ENCODE data around the gene COL20A1.

Gene COL20A1

GRCh38 chr20:63320041-63320511 is 27.1 kb downstream of the COL20A1 start:
- Histone ChIP-seq H3K27ac (ENCODE audit: extremely low read depth, low read depth, low read length) (no peak overlapping the region), H3K36me3 (ENCODE audit: control insufficient read depth in 2 of 2, insufficient read depth in 1 of 2, low read length in 2 of 2) (no peaks in the 10 kb centered on the region), H3K4me3 (ENCODE audit: low read depth, low read length) (no peak overlapping the region), H3K9me3 (ENCODE audit: control insufficient read depth, insufficient read depth, low read depth, low read length) (no peaks in the 10 kb centered on the region), H3K4me1 (ENCODE audit: control insufficient read depth, insufficient read depth, low read length) (no peaks in the 10 kb centered on the region)
- CTCF ChIA-PET, result interaction anchor here (0.7 kb wide), 1 partner anchor 85 kb away, joined by 3 read pairs; no protein-coding TSS in a partner anchor
- POLR2A ChIA-PET, result no interaction called here
- TF ChIP-seq ZNF670 (tag by site-specific recombination; IDR thresholded peaks at IDR 0.05; ENCODE audit: low read depth) (no peak), ZNF830 (tag by site-specific recombination; IDR thresholded peaks at IDR 0.05; ENCODE audit: low read depth) (no peak), ZNF76 (tag by site-specific recombination; IDR thresholded peaks at IDR 0.05; ENCODE audit: borderline replicate concordance, low read depth) (no peak), ZNF366 (tag by site-specific recombination; conservative IDR thresholded peaks at IDR 0.05) (no peak), ZNF423 (tag by site-specific recombination; IDR thresholded peaks at IDR 0.05) (no peak), GLIS2 (tag by site-specific recombination; IDR thresholded peaks at IDR 0.05) (no peak), ZNF843 (tag by site-specific recombination; IDR thresholded peaks at IDR 0.05) (no peak)
- TF ChIP-seq, protein P1, sequence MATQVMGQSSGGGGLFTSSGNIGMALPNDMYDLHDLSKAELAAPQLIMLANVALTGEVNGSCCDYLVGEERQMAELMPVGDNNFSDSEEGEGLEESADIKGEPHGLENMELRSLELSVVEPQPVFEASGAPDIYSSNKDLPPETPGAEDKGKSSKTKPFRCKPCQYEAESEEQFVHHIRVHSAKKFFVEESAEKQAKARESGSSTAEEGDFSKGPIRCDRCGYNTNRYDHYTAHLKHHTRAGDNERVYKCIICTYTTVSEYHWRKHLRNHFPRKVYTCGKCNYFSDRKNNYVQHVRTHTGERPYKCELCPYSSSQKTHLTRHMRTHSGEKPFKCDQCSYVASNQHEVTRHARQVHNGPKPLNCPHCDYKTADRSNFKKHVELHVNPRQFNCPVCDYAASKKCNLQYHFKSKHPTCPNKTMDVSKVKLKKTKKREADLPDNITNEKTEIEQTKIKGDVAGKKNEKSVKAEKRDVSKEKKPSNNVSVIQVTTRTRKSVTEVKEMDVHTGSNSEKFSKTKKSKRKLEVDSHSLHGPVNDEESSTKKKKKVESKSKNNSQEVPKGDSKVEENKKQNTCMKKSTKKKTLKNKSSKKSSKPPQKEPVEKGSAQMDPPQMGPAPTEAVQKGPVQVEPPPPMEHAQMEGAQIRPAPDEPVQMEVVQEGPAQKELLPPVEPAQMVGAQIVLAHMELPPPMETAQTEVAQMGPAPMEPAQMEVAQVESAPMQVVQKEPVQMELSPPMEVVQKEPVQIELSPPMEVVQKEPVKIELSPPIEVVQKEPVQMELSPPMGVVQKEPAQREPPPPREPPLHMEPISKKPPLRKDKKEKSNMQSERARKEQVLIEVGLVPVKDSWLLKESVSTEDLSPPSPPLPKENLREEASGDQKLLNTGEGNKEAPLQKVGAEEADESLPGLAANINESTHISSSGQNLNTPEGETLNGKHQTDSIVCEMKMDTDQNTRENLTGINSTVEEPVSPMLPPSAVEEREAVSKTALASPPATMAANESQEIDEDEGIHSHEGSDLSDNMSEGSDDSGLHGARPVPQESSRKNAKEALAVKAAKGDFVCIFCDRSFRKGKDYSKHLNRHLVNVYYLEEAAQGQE (tag by site-specific recombination; IDR thresholded peaks at IDR 0.05), result no peak
- TF ChIP-seq, protein P2, sequence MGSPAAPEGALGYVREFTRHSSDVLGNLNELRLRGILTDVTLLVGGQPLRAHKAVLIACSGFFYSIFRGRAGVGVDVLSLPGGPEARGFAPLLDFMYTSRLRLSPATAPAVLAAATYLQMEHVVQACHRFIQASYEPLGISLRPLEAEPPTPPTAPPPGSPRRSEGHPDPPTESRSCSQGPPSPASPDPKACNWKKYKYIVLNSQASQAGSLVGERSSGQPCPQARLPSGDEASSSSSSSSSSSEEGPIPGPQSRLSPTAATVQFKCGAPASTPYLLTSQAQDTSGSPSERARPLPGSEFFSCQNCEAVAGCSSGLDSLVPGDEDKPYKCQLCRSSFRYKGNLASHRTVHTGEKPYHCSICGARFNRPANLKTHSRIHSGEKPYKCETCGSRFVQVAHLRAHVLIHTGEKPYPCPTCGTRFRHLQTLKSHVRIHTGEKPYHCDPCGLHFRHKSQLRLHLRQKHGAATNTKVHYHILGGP (tag by site-specific recombination; IDR thresholded peaks at IDR 0.05), result no peak

DNA sequence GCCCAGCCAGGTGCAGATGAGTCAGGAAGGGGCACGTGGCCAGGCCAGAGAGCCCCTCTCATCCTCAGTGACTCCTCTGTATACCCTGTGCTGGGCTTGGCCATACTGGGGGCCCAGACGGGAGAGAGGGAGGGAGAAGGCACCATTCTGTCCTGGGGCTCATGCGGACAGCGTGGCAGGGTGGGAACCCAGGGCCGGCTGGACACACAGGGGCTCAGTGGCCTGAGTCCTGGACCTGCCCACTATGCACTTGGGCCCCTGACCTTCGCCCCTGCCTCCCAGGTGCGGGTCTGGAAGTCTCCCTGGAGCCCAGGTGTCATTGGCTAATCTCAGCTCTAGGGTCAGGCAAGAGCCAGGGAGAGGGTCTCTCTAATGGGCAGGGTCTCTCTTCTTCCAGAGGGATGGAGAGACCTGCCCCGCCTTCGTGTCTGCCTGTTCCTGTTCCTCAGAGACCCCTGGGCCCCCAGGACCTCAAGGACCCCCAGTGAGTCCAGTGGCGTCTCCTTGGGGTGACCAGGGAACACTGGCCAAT is 27.7 kb downstream of the COL20A1 start:
- H3K4me3 ChIP-seq (ENCODE audit: low read depth, low read length), result no peak overlapping the region
- CTCF ChIA-PET, result interaction anchor here (0.6 to 4.3 kb wide), 2 partner anchors 11 to 25 kb away, joined by 4 to 16 read pairs; no protein-coding TSS in a partner anchor
- TF ChIP-seq ZNF548 (tag by site-specific recombination; IDR thresholded peaks at IDR 0.05) (no peak), HOXA7 (CRISPR knock-in tag; IDR thresholded peaks at IDR 0.05; ENCODE audit: borderline replicate concordance) (no peak), ZNF362 (tag by site-specific recombination; IDR thresholded peaks at IDR 0.05) (no peak), ZBTB1 (tag by site-specific recombination; IDR thresholded peaks at IDR 0.05) (no peak), SP3 (tag by site-specific recombination; IDR thresholded peaks at IDR 0.05) (no peak), ZSCAN4 (tag by site-specific recombination; IDR thresholded peaks at IDR 0.05) (no peak), SCRT1 (tag by site-specific recombination; IDR thresholded peaks at IDR 0.05; ENCODE audit: borderline replicate concordance) (no peak), FEZF1 (tag by site-specific recombination; IDR thresholded peaks at IDR 0.05) (no peak), BCL11B (tag by site-specific recombination; IDR thresholded peaks at IDR 0.05; ENCODE audit: low read depth) (no peak), ZNF624 (tag by site-specific recombination; IDR thresholded peaks at IDR 0.05) (no peak), ZNF292 (tag by site-specific recombination; IDR thresholded peaks at IDR 0.05; ENCODE audit: borderline replicate concordance, low read depth) (no peak), ZNF19 (tag by site-specific recombination; IDR thresholded peaks at IDR 0.05; ENCODE audit: low read depth) (no peak), ZNF645 (tag by site-specific recombination; IDR thresholded peaks at IDR 0.05) (no peak), ZFP41 (tag by site-specific recombination; IDR thresholded peaks at IDR 0.05; ENCODE audit: borderline replicate concordance) (no peak), ZNF274 (IDR thresholded peaks at IDR 0.05; ENCODE audit: low read length) (no peak), ZNF274 (tag by site-specific recombination; IDR thresholded peaks at IDR 0.05; ENCODE audit: borderline replicate concordance) (no peak), ZNF791 (tag by site-specific recombination; IDR thresholded peaks at IDR 0.05) (no peak)

More for the DNA sequence above, 27.7 kb downstream of the COL20A1 start:
- H3K4me1 ChIP-seq (ENCODE audit: control insufficient read depth, insufficient read depth, low read length), result no peaks in the 10 kb centered on the region
- H3K9me3 ChIP-seq (ENCODE audit: control insufficient read depth, insufficient read depth, low read depth, low read length), result no peaks in the 10 kb centered on the region
- POLR2A ChIA-PET, result no interaction called here
- H3K36me3 ChIP-seq (ENCODE audit: control insufficient read depth in 2 of 2, insufficient read depth in 1 of 2, low read length in 2 of 2), result no peaks in the 10 kb centered on the region
- no peak overlapping the region for H3K27ac ChIP-seq (ENCODE audit: extremely low read depth, low read depth, low read length)

All from HEK293 (cell line).